Measurements from ENCODE around the gene SORCS1. TPM values are rescaled to one million over a fixed set of nuclear protein-coding genes. Genes with fewer than 3 reads are reported as not detected.

The SORCS1 gene
- total and polyA plus RNA-seq, 2 of the 13 experiments (the other 11 are each of a cell fraction or from before 2014, with no cell fraction given), result not detected

DNA sequence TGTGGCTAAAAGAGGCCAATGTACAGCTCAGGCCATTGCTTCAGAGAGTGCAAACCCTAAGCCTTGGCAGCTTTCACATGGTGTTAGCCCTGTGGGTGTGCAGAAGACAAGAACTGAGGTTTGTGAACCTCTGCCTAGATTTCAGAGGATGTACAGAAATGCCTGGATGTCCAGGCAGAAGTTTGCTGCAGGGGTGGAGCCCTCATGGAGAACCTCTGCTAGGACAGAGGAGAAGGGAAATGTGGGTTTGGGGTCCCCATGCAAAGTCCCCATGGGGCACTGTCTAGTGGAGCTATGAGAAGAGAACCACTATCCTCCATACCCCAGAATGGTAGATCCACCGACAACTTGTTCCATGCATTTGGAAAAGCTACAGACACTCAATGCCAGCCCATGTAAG, 12.4 kb downstream of the SORCS1 start:
- ATAC-seq (no peak), DNase-seq (ENCODE audit: low spot score) (no peak), FAIRE-seq (no peak)
- WGBS (ENCODE audit: low lambda C conversion rate), result no CpG with 5 or more reads among the region's 1 CpG
- Histone ChIP-seq H3K4me2 (ENCODE audit: low read depth, low read length) (no peak overlapping the region), H3K27ac (ENCODE audit: extremely low read length, insufficient read depth, low read length) (no peak overlapping the region), H3K9me3 (ENCODE audit: low read length) (peaks cover 51% of the 10 kb centered on the region), H3K27me3 (ENCODE audit: control insufficient read depth in 1 of 2, insufficient read depth in 2 of 2, low read length in 2 of 2) (no peaks in the 10 kb centered on the region), H2AFZ (ENCODE audit: low read length) (no peak overlapping the region), H3K4me3 (replicated peaks in 1 of 3; ENCODE audit: insufficient read depth in 1 of 3, low read depth in 2 of 3, low read length in 3 of 3) (no peak overlapping the region), H3K36me3 (replicated peaks in 1 of 2; ENCODE audit: control insufficient read depth in 1 of 2, insufficient read depth in 2 of 2, low read length in 2 of 2) (no peaks in the 10 kb centered on the region), H3K9ac (ENCODE audit: insufficient read depth, low read depth, low read length) (no peak overlapping the region), H3K4me1 (ENCODE audit: insufficient read depth, low read length) (no peaks in the 10 kb centered on the region), H3K79me2 (ENCODE audit: insufficient read depth, low read length) (no peaks in the 10 kb centered on the region), H4K20me1 (ENCODE audit: insufficient read depth, low read length) (no peaks in the 10 kb centered on the region)
- CTCF ChIA-PET (ENCODE audit: low intra/inter-chr PET ratio, low total read pairs), result no interaction called here
- in situ Hi-C loops (cut with HindIII; ENCODE audit: extremely low pct_ligation_motif_present, low pct_unique_long_range_greater_than_20kb) (no loop called here), intact Hi-C loops (cut with micrococcal nuclease; ENCODE audit: unreplicated experiment) (no loop called here)
- POLR2A ChIA-PET, result no interaction called here
- BruUV-seq (replicated peaks), result no TSS peak
- TF ChIP-seq, protein P1, sequence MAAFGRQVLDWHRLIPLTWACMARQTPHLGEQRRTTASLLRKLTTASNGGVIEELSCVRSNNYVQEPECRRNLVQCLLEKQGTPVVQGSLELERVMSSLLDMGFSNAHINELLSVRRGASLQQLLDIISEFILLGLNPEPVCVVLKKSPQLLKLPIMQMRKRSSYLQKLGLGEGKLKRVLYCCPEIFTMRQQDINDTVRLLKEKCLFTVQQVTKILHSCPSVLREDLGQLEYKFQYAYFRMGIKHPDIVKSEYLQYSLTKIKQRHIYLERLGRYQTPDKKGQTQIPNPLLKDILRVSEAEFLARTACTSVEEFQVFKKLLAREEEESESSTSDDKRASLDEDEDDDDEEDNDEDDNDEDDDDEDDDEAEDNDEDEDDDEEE (CRISPR knock-in tag; IDR thresholded peaks at IDR 0.05), result no peak
- TF ChIP-seq, protein P2, sequence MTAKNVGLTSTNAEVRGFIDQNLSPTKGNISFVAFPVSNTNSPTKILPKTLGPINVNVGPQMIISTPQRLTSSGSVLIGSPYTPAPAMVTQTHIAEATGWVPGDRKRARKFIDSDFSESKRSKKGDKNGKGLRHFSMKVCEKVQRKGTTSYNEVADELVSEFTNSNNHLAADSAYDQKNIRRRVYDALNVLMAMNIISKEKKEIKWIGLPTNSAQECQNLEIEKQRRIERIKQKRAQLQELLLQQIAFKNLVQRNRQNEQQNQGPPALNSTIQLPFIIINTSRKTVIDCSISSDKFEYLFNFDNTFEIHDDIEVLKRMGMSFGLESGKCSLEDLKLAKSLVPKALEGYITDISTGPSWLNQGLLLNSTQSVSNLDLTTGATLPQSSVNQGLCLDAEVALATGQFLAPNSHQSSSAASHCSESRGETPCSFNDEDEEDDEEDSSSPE (CRISPR knock-in tag; IDR thresholded peaks at IDR 0.05), result no peak
- TF ChIP-seq PREB (CRISPR knock-in tag; IDR thresholded peaks at IDR 0.05) (no peak), ARNT (IDR thresholded peaks at IDR 0.05) (no peak), KDM2A (CRISPR knock-in tag; IDR thresholded peaks at IDR 0.05; ENCODE audit: borderline replicate concordance, low read depth) (no peak), ZNF737 (CRISPR knock-in tag; IDR thresholded peaks at IDR 0.05; ENCODE audit: borderline replicate concordance) (no peak), ARHGAP35 (CRISPR knock-in tag; IDR thresholded peaks at IDR 0.05; ENCODE audit: borderline replicate concordance) (no peak), SOX6 (IDR thresholded peaks at IDR 0.05) (no peak), SOX6 (CRISPR knock-in tag; IDR thresholded peaks at IDR 0.05) (no peak), ZNF563 (CRISPR knock-in tag; IDR thresholded peaks at IDR 0.05) (no peak), FOXC1 (CRISPR knock-in tag; IDR thresholded peaks at IDR 0.05; ENCODE audit: borderline replicate concordance) (no peak), ARID4A (CRISPR knock-in tag; IDR thresholded peaks at IDR 0.05; ENCODE audit: borderline replicate concordance) (no peak), ATM (IDR thresholded peaks at IDR 0.05; ENCODE audit: borderline replicate concordance) (no peak), ZNF441 (CRISPR knock-in tag; IDR thresholded peaks at IDR 0.05; ENCODE audit: borderline replicate concordance) (no peak), ZNF761 (CRISPR knock-in tag; conservative IDR thresholded peaks at IDR 0.05) (no peak), ZNF180 (CRISPR knock-in tag; IDR thresholded peaks at IDR 0.05; ENCODE audit: borderline replicate concordance, low read depth) (no peak), ZSCAN22 (CRISPR knock-in tag; IDR thresholded peaks at IDR 0.05) (no peak), TCF12 (IDR thresholded peaks at IDR 0.05) (no peak), TCF12 (CRISPR knock-in tag; IDR thresholded peaks at IDR 0.05) (no peak)

Measured in HepG2 (cell line).